NOMO-1 (cell line): ENCODE data around the gene SPTSSB.

ENCODE experiments used
- DNase-seq, 2 experiments: peaks; one replicate each; lab custom pipeline; 2025; ENCODE audit not compliant: unreplicated experiment in 2 of 2; lab: John Stamatoyannopoulos, UW

The SPTSSB gene

GRCh38 chr3:161343540-161343939 is 27.8 kb downstream of the SPTSSB start:
- DNase-seq: no peak

GRCh38 chr3:161342629-161343028 is 28.7 kb downstream of the SPTSSB start:
- no peak for DNase-seq

- DNase-seq: no peak
These were observed 31.5 kb downstream of the SPTSSB start for GRCh38 chr3:161339517-161340500.

- no peak for DNase-seq
These were observed 34.0 kb downstream of the SPTSSB start for GRCh38 chr3:161337311-161337710.

GRCh38 chr3:161336661-161337060 is 34.7 kb downstream of the SPTSSB start:
- no peak for DNase-seq

GRCh38 chr3:161333696-161334095 is 37.6 kb downstream of the SPTSSB start:
- DNase-seq: no peak

- no peak for DNase-seq
These were observed 38.5 kb downstream of the SPTSSB start for GRCh38 chr3:161332792-161333191.

- no peak for DNase-seq
These were observed 46.3 kb downstream of the SPTSSB start for GRCh38 chr3:161325059-161325458.

- DNase-seq: no peak
These were observed 47.2 kb downstream of the SPTSSB start for GRCh38 chr3:161323926-161324621.

- DNase-seq: no peak
These were observed 48.3 kb downstream of the SPTSSB start for GRCh38 chr3:161322781-161323568.

- DNase-seq: no peak
These were observed 50.5 kb downstream of the SPTSSB start for GRCh38 chr3:161320837-161321236.

- no peak for DNase-seq
These were observed 51.5 kb downstream of the SPTSSB start for GRCh38 chr3:161319867-161320266.

- DNase-seq: no peak
These were observed 54.2 kb downstream of the SPTSSB start for GRCh38 chr3:161317077-161317476.

GRCh38 chr3:161316006-161316689 is 55.2 kb downstream of the SPTSSB start:
- DNase-seq: no peak

- DNase-seq: no peak
These were observed 56.4 kb downstream of the SPTSSB start for GRCh38 chr3:161314836-161315395.

GRCh38 chr3:161310649-161311423 is 60.5 kb downstream of the SPTSSB start:
- no peak for DNase-seq

- peak; percentile 36 to 56 for DNase-seq
These were observed 66.0 kb downstream of the SPTSSB start for GRCh38 chr3:161305095-161305991.

- DNase-seq: no peak
These were observed 74.5 kb downstream of the SPTSSB start for GRCh38 chr3:161296814-161297213.
